Retina (tissue), 1 donor: ENCODE data around the gene PAPOLA.
"Not testable (repeated sequence)": the region's sequence is repeated elsewhere in the genome, so short reads cannot be mapped to it uniquely, and the experiment has no call there.

ENCODE experiments used
- DNase-seq: peaks from one replicate; pipeline ENCODE4 v3.0.0-alpha.2; 2016

PAPOLA gene

DNA sequence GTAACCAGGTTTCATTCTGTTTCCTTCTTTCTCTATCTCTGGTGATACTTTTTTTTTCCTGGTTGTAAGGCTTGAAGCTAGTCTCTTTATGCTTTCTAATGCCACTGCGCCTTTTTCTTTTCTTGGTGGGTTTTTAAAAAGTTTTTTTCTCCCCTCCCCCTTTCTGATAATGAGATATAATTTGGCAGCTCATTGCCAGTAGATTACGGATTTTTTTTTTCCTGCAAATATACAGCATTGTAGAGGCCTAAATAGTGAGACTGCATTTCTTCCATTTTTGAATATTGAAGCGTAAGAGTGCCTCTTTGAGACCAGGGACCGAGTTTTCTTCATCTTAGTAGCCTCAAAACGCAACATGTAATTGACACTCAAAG lies 1.1 kb downstream of the PAPOLA start:
- DNase-seq: no peak

DNA sequence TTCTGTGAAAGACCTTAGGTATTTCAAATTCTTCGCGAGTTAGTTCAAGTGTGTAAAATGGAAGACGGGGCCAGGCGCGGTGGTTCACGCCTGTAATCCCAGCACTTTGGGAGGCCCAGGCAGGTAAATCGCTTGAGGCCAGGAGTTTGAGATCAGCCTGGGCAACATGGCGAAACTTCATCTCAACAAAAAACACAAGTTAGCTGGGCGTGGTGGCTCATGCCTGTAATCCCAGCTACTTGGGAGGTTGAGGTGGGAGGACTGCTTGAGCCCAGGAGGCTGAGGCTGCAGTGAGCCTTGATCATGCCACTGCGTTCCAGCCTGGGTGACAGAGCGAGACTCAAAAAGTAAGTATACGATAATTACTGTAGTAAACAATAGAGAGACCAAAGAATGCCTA lies 2.2 kb downstream of the PAPOLA start:
- not testable (repeated sequence) for DNase-seq

DNA sequence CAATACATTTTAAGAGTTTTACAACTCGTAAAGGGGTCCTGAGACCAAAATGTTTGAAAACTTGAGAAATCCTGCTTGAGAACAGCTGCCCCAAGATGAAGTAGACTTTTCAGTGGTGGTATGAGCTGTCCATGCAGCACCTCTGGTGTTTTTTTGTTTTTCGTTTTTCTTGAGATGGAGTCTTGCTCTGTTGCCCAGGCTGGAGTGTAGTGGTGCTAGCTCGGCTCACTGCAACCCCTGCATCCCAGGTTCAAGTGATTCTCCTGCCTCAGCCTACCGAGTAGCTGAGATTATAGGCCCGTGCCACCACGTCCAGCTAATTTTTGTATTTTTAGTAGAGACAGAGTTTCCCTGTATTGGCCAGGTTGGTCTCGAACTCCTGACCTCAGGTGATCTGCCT lies 5.5 kb downstream of the PAPOLA start:
- DNase-seq: no peak

DNA sequence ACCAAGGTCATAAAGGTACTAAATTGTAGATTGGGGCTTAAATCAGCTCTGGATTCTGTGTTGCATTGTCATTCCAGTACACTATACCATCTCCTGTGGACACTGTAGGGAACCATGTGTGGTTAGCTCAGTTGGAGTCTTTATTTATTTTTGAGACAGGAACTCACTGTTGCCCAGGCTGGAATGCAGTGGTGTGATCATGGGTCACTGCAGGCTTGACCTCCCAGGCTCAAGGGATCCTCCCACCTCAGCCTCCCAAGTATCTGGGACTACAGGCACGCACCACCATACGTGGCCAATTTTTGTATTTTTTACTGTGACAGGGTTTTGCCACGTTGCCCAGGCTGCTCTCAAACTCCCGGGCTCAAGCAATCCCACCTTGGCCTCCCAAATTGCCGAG lies 6.7 kb downstream of the PAPOLA start:
- no peak for DNase-seq

DNA sequence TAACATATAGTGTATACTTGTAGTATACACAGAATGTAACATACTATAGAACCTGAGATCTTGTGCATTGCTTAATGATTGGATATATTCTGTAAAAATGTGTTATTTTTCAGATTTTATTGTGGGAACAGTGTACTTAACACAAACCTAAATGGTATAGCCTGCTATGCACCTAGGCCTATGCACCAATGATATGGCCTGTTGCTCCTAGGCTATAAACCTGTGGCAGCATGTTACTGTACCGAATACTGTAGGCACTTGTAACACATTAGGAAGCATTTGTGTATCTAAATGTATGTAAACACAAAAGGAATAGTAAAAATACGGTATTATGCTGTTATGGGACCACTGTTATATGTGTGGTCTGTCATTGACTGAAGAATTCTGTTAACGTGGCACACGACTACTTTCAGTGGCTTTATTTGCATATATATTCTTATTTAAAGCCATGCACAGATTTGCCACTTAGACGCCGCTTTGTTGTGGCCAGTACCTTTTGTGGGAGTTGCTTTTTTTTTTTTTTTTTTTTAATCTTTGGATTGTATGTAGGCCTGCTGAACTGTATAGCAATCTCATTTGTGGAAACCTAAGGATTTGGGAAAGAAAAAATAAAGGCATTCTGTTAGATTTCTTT lies 7.4 kb downstream of the PAPOLA start:
- no peak for DNase-seq

DNA sequence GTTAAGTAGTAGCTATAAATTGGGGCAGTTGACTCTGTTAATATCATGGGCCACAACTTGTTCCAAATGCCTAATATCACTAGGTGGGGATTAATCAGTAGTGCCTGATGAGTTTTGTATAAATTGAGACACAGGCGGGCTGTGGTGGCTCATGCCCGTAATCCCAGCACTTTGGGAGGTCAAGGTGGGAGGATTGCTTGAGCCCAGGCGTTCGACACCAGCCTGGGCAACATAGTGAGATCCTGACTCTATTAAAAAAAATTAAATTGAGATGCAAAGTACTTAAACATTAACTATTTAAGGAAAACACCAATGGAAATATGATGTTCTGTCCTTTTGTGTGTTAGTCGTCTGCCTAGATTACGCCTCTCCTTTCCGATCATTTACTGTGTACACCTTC lies 9.0 kb downstream of the PAPOLA start:
- no peak for DNase-seq

DNA sequence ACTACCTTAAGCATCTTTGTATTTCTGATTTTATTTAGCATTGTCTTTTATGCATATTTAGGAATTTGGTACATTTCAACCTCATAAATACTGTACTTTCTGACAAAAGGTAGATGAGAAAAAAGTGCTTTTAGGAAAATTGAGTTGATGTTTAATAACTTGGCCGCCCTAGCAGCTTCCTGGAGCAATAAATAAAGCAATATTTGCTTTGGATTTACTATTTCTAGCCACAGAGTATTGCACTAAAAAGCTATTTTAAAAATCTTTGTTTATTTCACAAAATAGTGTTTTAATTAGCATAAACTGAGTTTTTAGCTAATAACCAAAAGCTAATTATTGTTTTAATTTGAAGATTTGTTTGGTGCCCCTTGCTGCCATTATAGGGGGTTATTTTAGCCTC lies 9.5 kb downstream of the PAPOLA start:
- no peak for DNase-seq

DNA sequence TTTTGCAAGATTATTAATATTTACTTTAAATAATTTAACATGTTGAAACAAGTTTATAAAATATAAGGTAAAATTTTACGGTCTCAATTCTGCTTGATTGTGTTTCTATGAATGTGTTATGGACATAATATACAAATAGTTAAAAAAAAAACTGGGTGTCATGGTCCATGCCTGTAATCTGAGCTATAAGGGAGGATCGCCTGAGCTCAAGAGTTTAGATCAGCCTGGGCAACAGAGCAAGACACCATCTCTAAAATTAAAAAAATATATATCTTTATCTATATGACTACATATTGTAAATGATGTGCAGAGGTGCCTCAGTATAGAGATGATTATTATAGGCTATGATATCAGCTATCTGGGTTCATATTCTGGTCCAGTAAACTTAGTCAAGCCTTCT lies 9.9 kb downstream of the PAPOLA start:
- DNase-seq: no peak

DNA sequence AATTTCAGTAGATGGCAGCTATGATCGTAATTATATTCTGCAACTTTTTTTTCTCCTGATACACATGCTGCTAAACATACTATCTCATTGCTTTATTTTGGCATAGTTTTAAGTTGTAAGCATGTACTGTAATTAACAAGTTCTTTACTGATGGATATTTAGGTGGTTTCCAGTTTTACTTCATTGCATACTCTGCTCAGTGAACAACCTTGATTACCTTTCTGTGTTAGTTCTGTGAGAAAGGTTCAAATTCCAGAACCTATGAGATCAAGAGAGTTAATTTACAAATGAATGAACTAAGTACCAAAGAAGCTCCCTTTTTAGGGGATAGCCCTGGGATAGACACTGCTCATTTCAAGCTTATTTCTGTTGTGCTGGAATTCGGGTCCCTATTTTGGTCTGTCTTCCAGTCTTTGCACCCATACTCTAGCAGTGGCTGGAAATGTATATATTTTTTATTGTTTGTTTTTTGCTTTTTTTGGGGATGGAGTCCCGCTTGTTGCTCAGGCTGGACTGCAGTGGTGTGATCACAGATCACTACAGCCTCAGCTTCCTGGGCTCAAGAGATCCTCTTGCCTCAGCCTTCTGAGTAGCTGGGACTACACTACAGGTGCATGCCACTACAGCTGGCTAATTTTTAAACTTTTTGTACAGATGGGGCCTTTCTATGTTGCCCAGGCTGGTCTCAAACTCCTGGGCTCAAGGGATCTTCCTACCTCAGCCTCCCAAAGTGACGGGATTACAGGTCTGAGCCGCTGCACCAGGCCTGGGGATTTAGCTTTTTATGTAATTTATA lies 10.6 kb downstream of the PAPOLA start:
- no peak for DNase-seq

DNA sequence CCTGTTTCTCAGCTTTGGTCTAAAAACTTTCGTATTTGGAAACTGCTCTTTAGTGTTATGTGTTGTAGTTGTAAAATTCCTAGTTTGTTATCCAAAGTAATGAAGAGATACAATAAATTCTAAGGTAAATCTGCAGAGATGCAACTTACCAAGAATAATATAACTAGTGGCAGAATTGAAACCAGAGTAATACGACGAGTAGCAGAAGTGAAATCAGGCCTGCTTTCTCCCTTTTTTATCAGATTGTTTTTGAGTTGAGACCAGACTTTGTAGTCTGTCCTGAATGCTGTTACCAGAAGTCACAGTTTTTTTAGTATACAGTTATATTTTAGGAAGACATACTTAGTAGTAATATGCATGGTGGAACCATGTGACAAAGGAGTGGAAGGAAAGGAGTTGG lies 12.5 kb downstream of the PAPOLA start:
- no peak for DNase-seq

DNA sequence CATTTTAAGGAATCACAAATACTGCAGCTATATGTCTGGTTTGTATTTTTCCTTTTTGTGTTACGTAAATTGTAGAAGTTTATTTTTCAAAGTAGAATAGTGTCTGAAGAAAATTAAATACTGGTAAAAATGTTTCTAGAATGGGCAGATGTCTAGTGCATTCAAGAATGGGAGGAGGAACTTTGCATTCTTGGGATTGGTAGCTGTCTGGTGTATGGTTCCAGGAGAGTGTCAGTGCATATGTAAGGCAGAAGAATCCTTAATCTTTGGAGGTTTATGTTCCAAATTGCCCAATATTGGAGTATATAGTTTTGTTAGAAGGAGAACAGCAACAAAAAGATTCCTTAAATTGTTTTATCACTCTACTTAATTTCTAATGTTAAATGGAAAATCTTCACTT lies 13.5 kb downstream of the PAPOLA start:
- no peak for DNase-seq

DNA sequence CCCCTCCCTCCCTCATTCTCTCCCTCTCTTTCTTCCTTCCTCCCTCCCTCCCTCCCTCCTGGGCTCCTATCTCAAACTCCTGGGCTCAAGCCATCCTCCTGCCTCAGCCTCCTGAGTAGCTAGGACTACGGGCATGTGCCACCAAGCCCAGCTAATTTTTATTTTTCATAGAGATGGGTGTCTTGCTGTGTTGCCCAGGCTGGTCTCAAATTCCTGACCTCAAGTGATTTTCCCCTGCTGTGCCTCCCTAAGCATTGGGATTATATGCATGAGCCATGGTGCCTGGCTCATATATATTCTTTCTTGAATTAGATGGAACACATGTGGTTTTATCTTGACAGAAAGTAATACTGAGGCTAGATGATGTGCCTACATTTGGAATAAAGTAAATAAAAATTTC lies 14.2 kb downstream of the PAPOLA start:
- no peak for DNase-seq

DNA sequence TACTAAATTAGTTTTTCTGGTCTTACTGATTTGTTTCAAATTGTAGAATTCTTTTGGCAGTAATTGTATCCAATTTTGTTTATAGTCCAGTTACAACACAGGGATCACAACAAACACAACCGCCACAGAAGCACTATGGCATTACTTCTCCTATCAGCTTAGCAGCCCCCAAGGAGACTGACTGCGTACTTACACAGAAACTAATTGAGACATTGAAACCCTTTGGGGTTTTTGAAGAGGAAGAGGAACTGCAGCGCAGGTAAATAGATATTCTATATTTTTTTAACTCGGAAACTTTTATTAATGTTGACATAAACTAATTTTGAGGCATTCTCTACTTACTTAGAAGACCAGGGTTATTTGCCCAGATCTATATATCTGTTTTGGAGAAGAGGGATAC lies 17.8 kb downstream of the PAPOLA start:
- DNase-seq: no peak

DNA sequence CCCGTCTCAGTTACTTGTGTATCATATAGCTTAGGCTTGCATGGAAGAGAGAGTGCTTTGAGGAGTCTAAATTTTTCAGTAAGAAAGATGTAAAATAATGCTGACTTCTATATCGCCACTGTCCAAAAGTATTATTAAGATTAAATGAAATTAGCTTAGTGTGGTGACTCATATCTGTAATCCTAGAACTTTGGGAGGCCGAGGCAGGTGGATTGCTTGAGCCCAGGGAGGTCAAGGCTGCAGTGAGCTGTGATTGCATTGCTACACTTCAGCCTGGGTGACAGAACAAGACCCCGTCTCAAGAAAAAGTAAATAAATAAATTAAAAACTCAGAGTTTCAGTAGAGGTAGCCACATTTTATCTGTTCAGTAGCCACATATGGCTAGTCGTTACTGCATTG lies 23.3 kb downstream of the PAPOLA start:
- no peak for DNase-seq

DNA sequence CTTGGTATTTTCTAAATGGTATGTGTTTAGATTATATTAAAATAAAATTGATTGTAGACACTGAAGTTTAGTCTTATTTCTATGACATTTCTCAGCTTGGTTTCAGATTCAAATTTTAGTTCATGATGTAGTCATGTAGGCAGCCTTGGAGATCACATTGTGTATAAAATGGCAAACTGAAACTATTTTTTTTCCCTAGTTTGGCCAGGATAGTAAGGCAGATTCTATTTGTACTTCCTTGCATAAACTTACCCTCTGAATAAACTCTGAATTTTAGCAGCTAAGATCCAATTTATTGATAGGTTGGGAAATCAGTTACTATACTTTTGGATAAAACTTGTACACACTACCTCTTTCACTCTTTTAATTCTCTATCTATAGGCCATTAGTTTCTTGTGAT lies 30.4 kb downstream of the PAPOLA start:
- no peak for DNase-seq

DNA sequence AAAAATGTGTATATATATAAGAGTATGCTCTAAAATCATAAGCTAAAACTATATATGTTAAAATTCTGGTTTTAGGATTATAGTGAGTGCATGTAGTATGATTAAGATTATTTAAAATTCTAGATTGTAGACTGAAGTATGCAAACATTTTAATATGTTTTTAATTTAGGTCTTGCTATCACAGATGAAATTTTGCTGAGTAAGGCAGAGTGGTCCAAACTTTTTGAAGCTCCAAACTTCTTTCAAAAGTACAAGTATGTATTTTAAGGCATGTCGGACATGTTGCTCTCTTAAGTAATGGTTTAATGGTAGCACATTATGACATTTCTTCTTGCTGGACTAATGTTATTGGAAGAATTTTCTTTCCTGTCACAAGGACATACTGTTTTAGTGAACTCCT lies 34.6 kb downstream of the PAPOLA start:
- no peak for DNase-seq

DNA sequence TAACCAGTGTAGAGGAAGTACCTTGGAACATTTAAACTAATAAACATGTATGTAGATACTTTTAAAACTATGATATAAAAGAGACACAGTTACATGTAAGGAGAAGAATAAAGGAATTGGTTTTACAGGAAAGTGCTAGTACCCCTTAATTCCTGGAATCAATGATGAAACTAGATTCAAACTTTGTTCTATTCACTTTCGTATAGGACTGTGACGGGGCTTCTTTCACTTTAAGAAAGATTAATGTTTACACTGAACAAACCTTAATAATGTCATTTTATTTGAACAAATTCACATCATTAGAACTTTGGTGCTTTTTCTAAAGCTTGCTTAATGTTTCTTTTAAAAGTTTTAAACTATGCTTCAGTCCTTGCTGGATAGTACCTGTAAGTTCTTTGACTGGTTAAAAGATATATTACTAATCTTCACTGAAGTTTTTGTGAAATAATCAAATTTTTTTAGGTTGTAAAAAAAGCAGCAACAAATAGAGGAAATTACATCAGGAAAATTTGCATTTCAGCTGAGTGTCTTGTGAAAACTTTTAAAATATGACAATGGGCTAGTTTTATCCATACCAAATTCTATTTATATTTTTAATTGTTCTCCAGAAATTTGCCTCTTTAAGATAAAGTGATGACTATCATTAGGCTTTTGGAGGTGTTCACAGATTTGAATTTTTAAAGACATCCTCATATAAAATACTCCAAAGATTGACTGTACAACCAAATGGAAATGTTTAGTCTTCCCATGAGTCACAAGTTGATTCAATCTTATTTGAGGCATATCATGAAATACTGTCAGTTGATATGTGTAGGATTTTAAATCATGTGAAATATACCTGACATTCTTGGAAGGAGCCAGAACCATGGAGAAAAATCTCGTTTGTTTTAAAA lies 36.2 kb downstream of the PAPOLA start:
- DNase-seq: no peak

DNA sequence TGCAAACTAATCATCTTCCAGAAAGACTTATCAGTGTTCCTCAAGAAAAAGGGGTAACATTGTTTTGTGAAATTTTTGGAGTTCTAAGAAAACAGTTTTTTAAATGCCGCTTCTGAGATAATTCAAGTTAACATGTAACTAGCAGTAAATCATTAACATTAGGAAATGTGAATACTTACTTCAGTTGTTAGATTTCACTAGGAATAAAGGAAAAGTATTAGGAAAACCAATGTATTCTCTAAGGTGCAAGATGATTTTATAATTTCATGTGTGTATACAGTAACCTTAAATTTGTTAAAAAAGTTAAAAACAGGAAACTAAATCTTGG lies 36.8 kb downstream of the PAPOLA start:
- no peak for DNase-seq

DNA sequence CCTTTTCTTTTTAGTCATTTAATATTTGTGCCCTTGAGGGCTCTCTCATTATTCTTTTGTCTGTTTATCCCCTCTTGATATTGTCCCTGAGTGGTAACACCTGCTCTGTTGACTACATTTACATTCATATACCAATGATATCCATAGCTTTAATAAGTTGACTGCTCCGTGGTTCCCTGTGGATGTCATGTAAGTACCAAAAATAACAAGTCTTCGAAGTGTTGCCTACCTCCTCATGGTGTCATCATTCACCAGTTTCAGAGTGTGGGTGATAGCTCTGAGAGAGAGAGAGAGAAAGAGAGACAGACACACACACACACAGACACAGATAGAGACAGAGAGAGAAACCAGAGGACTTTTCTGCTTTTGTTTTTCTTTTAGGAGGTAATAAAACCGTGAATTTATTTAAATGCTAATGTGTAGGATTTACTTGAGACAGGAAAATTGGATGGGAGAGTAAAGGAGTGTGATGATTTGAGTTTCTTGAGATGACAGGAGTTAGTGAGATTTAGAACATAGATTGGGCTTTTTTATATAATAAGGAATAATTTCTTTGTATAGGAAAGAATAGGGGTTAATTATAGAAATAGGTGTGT lies 52.2 kb downstream of the PAPOLA start:
- DNase-seq: no peak

DNA sequence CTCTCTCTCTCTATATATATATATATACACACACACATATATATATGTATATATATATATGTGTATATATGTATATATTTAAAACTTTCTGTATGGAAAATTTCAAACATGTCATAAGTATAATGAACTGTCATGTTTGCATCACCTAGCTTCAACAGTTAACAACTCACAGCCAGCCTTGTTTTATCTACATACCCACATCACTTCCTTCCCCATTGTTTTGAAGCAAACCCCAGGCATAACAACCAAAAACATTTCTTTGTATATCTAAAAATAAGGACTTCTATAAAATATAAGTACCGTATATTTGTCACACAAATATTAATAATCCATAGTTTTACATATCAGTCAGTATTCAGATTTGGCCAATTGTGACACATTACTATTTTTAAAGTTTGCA lies 57.4 kb downstream of the PAPOLA start:
- no peak for DNase-seq

DNA sequence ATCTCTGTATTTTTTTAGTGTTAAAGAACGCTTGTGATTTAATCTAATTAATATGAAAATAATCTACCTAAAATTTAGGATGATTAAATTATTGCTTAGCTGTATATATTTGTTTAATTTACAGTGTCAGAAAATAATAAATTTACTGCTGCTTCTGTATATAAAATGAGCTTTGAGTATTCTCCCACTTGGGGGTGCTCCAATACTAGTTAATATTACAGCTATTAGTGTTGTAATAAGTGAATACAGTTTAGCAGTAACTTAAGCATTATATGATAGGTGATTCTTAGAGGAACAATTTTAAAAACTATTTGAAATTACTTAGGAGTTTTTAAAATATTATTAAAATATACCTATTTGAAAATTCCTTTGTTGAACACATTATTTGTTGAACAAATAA lies 62.2 kb downstream of the PAPOLA start:
- DNase-seq: no peak

DNA sequence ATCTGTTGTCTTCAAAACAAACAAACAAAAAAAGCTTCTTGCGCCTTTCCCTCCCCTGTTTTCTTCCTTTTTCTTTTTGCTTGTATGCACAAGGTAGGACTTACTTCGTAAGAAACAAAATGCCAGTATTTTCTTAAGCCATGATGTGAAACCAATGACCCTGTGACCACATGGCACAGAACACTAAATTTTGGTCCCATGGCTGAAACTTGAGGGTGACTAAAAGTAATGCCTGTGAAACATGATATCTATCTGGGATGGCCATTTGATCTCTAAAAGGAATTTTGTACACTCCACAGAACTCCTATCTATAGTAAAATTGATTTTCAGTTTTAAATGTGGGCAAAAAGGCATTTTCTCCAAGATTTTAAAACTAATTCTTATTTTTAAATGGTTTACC lies 63.6 kb downstream of the PAPOLA start:
- DNase-seq: no peak

DNA sequence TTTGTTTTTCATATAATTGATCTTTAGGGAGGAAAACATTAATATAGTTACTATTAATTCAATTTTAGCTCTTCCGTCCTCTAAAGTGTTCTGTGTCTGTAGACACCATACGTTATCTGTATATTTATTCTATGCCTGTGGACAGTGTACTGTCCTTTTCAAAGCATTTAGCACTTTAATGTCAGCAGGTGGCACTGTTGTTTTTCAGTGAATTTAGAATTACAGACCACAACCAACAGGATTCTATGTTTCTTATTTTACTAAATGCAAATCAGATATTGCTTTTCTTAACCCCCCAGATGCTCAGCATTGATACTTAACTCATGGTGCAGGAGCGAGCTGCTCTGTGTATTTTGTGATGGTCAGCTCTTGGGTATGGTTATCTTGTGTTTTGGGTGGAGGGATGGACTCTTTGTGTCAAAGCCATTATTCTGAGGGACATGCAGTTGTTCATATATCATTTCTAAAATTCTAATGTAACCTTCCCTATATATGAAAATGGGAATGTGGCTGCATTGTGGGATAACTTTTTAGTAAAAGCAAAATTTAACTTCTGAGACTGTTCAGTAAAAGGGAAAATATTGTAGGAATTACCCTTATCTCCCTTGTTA lies 65.2 kb downstream of the PAPOLA start:
- DNase-seq: no peak
